GM21786 (cell line): Measurements from ENCODE around the gene SLC52A1.

Experiments
- ATAC-seq: cut with Tn5 transposase; IDR thresholded peaks from one replicate; pipeline ENCODE4 v1.9.1; 2021; ENCODE audit not compliant: unreplicated experiment

Gene SLC52A1

GRCh38 chr17:4994081-4994595 is 41.1 kb downstream of the SLC52A1 start:
- no peak for ATAC-seq

GRCh38 chr17:4987767-4988567 is 47.3 kb downstream of the SLC52A1 start:
- no peak for ATAC-seq

- peak; percentile 78 for ATAC-seq
Observed at GRCh38 chr17:4986951-4987766, 48.1 kb downstream of the SLC52A1 start, which contains the start of gene CAMTA2. Gene CAMTA2, minus strand, starts transcription at chr17:4987675. Its CDS starts 1,453 bp downstream, at chr17:4986222.

- no peak for ATAC-seq
Observed at GRCh38 chr17:4986403-4986802, 48.8 kb downstream of the SLC52A1 start.
